Measurements from ENCODE around the gene ACSF3. TPM values are rescaled to one million over a fixed set of nuclear protein-coding genes. Genes with fewer than 3 reads are reported as not detected.
"Not testable (repeated sequence)": the region's sequence is repeated elsewhere in the genome, so short reads cannot be mapped to it uniquely, and the experiment has no call there.

The ACSF3 gene
- total RNA-seq, 2 experiments from 2014 or later, result 44.7 to 49.5 TPM

GRCh38 chr16:89186593-89187031 lies 93.0 kb downstream of the ACSF3 start:
- H3K9me3 ChIP-seq (ENCODE audit: control insufficient read depth in 1 of 2, insufficient read depth in 1 of 2, low read length in 2 of 2), result peaks cover 0 to 17% of the 10 kb centered on the region in 2 experiments
- POLR2A ChIA-PET; H3K4me3 ChIP-seq (ENCODE audit: low read length); H3K36me3 Mint-ChIP-seq (ENCODE audit: low read depth); CTCF ChIA-PET; intact Hi-C loops (cut with DNase I, micrococcal nuclease); H3K36me3 ChIP-seq (ENCODE audit: insufficient read depth, low read length); H3K4me1 Mint-ChIP-seq (ENCODE audit: low read depth); H3K4me3 Mint-ChIP-seq; H3K9me3 Mint-ChIP-seq; H3K27me3 ChIP-seq (ENCODE audit: control insufficient read depth in 1 of 2, insufficient read depth in 2 of 2, low read length in 2 of 2); H3K27me3 Mint-ChIP-seq; H3K27ac ChIP-seq (ENCODE audit: low read depth in 1 of 2, low read length in 2 of 2); ATAC-seq (ENCODE audit: poor library complexity): not testable (repeated sequence)
- peaks cover 11% of the 10 kb centered on the region for H3K4me1 ChIP-seq (ENCODE audit: insufficient read depth, low read length)
- peak in 1 of 14 experiments; percentile 14 for DNase-seq
- peak overlapping the region; percentile 81 for H3K27ac Mint-ChIP-seq

DNA sequence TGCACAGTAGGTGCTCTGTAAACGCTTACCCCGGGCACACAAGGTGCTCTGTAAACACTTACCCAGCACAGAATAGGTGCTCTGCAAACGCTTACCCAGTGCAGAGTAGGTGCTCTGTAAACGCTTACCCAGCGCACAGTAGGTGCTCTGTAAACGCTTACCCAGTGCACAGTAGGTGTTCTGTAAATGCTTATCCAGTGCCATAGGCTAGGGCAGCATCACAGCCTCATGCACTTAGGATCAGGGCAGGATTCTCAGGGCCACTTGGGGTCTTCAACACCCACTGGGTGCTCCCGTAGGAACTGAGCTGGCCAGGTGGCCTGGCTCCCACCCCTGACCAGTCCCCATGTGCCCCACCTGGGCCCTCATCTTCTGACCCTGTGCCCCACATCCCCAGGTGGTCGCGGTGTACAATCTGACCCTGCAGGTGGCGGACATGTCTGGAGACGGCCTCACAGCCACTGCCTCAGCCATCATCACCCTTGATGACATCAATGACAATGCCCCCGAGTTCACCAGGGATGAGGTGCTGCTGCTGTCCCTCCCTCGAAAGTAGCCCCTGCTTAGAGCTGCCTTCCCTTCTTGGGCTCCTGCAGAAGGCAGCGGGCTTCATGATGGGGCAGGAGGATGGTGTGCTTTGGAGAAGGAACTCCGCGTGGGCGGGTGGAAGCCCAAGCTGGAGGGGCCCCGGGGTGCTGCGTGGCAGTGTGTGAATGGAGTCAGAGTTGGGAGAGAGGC lies 93.5 kb downstream of the ACSF3 start:
- no peak overlapping the region for H3K27ac ChIP-seq (ENCODE audit: low read depth in 1 of 2, low read length in 2 of 2)
- Mint-ChIP-seq H3K27me3 (no peaks in the 10 kb centered on the region), H3K4me3 (peak overlapping the region; percentile 22), H3K4me1 (ENCODE audit: low read depth) (peaks cover 4% of the 10 kb centered on the region), H3K9me3 (no peaks in the 10 kb centered on the region), H3K36me3 (ENCODE audit: low read depth) (no peaks in the 10 kb centered on the region), H3K27ac (peak overlapping the region; percentile 81)
- DNase-seq (peak in 3 of 14 experiments; percentile 35 to 64 (median 50)), ATAC-seq (ENCODE audit: poor library complexity) (peak; percentile 41)
- H3K27me3 ChIP-seq (ENCODE audit: control insufficient read depth in 1 of 2, insufficient read depth in 2 of 2, low read length in 2 of 2), result no peaks in the 10 kb centered on the region
- POLR2A ChIA-PET, result interaction anchor here (1.2 kb wide), 1 partner anchor 406 kb away, joined by 3 read pairs; no protein-coding TSS in a partner anchor
- H3K9me3 ChIP-seq (ENCODE audit: control insufficient read depth in 1 of 2, insufficient read depth in 1 of 2, low read length in 2 of 2), result peaks cover 0 to 17% of the 10 kb centered on the region in 2 experiments
- CTCF ChIA-PET, result no interaction called here
- intact Hi-C loops (cut with DNase I, micrococcal nuclease), result no loop called here
- no peak overlapping the region for H3K4me3 ChIP-seq (ENCODE audit: low read length)
- H3K36me3 ChIP-seq (ENCODE audit: insufficient read depth, low read length), result no peaks in the 10 kb centered on the region
- H3K4me1 ChIP-seq (ENCODE audit: insufficient read depth, low read length), result peaks cover 16% of the 10 kb centered on the region
- no peak for TF ChIP-seq CTCF (IDR thresholded peaks at IDR 0.05)

DNA sequence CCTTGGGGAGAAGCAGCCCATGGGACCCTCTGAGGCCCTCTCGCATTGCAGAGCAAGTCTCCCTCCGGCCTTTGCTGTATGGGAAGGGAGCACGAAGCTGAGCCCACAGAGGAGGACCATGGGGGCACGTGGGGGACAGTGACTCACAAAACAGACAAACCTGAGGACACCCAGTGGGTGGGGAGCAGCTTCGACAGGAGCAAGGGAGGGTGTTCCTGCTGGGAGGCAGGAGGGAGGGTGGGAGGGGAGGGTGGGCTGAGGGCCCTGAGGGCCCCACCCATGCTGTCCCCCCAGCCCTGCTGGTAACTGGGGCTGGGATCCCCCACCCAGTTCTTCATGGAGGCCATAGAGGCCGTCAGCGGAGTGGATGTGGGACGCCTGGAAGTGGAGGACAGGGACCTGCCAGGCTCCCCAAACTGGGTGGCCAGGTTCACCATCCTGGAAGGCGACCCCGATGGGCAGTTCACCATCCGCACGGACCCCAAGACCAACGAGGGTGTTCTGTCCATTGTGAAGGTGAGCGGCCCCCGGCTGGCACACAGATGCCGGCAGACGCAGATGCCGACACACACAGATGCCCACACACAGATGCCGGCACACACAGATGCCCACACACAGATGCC lies 94.2 kb downstream of the ACSF3 start:
- ChIA-PET POLR2A (interaction anchor here (1.2 kb wide), 1 partner anchor 407 kb away, joined by 3 read pairs; no protein-coding TSS in a partner anchor), CTCF (no interaction called here)
- intact Hi-C loops (cut with DNase I, micrococcal nuclease), result no loop called here

GRCh38 chr16:89188471-89189357 lies 95.1 kb downstream of the ACSF3 start:
- H3K4me3 Mint-ChIP-seq; H3K27ac Mint-ChIP-seq; CTCF ChIA-PET; H3K27me3 ChIP-seq (ENCODE audit: control insufficient read depth in 1 of 2, insufficient read depth in 2 of 2, low read length in 2 of 2); intact Hi-C loops (cut with DNase I, micrococcal nuclease); H3K4me3 ChIP-seq (ENCODE audit: low read length); H3K4me1 Mint-ChIP-seq (ENCODE audit: low read depth); H3K9me3 Mint-ChIP-seq; H3K36me3 ChIP-seq (ENCODE audit: insufficient read depth, low read length); H3K36me3 Mint-ChIP-seq (ENCODE audit: low read depth); ATAC-seq (ENCODE audit: poor library complexity); POLR2A ChIA-PET; H3K27ac ChIP-seq (ENCODE audit: low read depth in 1 of 2, low read length in 2 of 2); H3K27me3 Mint-ChIP-seq: not testable (repeated sequence)
- Histone ChIP-seq H3K4me1 (ENCODE audit: insufficient read depth, low read length) (peaks cover 18% of the 10 kb centered on the region), H3K9me3 (ENCODE audit: control insufficient read depth in 1 of 2, insufficient read depth in 1 of 2, low read length in 2 of 2) (peaks cover 0 to 22% of the 10 kb centered on the region in 2 experiments)
- DNase-seq, result peak in 2 of 14 experiments; percentile 2 to 22

More for the DNA sequence above, 94.2 kb downstream of the ACSF3 start:
- TF ChIP-seq CTCF (IDR thresholded peaks at IDR 0.05), result no peak
- ATAC-seq (ENCODE audit: poor library complexity) (peak; percentile 34), DNase-seq (peak in 3 of 14 experiments; percentile 7 to 58 (median 50))
- Histone ChIP-seq H3K4me3 (ENCODE audit: low read length) (no peak overlapping the region), H3K27me3 (ENCODE audit: control insufficient read depth in 1 of 2, insufficient read depth in 2 of 2, low read length in 2 of 2) (no peaks in the 10 kb centered on the region), H3K27ac (ENCODE audit: low read depth in 1 of 2, low read length in 2 of 2) (no peak overlapping the region), H3K36me3 (ENCODE audit: insufficient read depth, low read length) (no peaks in the 10 kb centered on the region), H3K4me1 (ENCODE audit: insufficient read depth, low read length) (peaks cover 16% of the 10 kb centered on the region), H3K9me3 (ENCODE audit: control insufficient read depth in 1 of 2, insufficient read depth in 1 of 2, low read length in 2 of 2) (peaks cover 0 to 21% of the 10 kb centered on the region in 2 experiments)
- Mint-ChIP-seq H3K4me3 (peak overlapping the region; percentile 22), H3K9me3 (no peaks in the 10 kb centered on the region), H3K4me1 (ENCODE audit: low read depth) (peaks cover 4% of the 10 kb centered on the region), H3K36me3 (ENCODE audit: low read depth) (no peaks in the 10 kb centered on the region), H3K27ac (peak overlapping the region; percentile 81), H3K27me3 (no peaks in the 10 kb centered on the region)

All from CD4-positive, alpha-beta T cell (primary cell).